ENCODE measurements around the gene TSHZ2.

DNA sequence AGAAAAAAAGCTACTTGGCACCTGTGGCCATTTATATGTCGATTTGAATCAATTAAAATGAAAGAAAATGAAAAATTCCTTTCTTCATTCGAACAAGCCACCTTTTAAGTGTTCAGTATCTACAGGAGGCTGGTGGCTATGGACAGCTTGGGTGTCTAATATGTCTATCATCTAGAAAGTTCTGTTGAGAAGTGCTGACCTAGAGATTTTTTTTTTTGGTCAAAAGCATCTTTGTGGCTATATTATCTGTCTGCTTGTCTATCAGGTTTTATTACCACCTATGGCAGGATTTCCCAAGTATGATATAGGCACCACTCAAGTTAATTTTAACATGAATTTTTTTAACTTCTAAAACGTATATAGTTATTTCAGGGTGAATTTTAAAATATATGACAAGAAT, 250.8 kb downstream of the TSHZ2 start:
- TF ChIP-seq POLR2A (IDR thresholded peaks at IDR 0.05; ENCODE audit: low read depth, low read length) = no peak
- TF ChIP-seq, protein P1, sequence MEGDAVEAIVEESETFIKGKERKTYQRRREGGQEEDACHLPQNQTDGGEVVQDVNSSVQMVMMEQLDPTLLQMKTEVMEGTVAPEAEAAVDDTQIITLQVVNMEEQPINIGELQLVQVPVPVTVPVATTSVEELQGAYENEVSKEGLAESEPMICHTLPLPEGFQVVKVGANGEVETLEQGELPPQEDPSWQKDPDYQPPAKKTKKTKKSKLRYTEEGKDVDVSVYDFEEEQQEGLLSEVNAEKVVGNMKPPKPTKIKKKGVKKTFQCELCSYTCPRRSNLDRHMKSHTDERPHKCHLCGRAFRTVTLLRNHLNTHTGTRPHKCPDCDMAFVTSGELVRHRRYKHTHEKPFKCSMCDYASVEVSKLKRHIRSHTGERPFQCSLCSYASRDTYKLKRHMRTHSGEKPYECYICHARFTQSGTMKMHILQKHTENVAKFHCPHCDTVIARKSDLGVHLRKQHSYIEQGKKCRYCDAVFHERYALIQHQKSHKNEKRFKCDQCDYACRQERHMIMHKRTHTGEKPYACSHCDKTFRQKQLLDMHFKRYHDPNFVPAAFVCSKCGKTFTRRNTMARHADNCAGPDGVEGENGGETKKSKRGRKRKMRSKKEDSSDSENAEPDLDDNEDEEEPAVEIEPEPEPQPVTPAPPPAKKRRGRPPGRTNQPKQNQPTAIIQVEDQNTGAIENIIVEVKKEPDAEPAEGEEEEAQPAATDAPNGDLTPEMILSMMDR (conservative IDR thresholded peaks at IDR 0.05; ENCODE audit: low read depth, low read length) = no peak
- peak; percentile 49 for TF ChIP-seq MAFK (IDR thresholded peaks at IDR 0.05; ENCODE audit: low read depth, low read length)
- no peak for TF ChIP-seq RAD21 (IDR thresholded peaks at IDR 0.05; ENCODE audit: low read length)

All from IMR-90 (cell line).